RCC 7860 (cell line): ENCODE results near the gene MAN2C1.

ENCODE experiments used
- DNase-seq: peaks from one replicate; pipeline ENCODE4 v3.0.0-alpha.2; 2015; ENCODE audit warnings: low spot score
- FAIRE-seq: peaks from 2 replicates; lab custom pipeline; 2012; peaks lifted over from hg19 to GRCh38; lab: Jason Lieb, UNC

MAN2C1 gene

GRCh38 chr15:75313116-75313845 lies 55.1 kb downstream of the MAN2C1 start:
- no peak for FAIRE-seq
- DNase-seq = no peak

- peak; percentile 86 for FAIRE-seq
- peak; percentile 35 for DNase-seq
Measured at GRCh38 chr15:75312548-75312947, 55.9 kb downstream of the MAN2C1 start.

GRCh38 chr15:75309711-75310110 lies 58.7 kb downstream of the MAN2C1 start:
- FAIRE-seq (no peak), DNase-seq (no peak)

GRCh38 chr15:75307778-75308390 lies 60.5 kb downstream of the MAN2C1 start:
- FAIRE-seq (no peak), DNase-seq (peak; percentile 7)

- no peak for FAIRE-seq
Measured at GRCh38 chr15:75306188-75306587, 62.2 kb downstream of the MAN2C1 start.

More at GRCh38 chr15:75306188-75306587, 62.2 kb downstream of the MAN2C1 start:
- DNase-seq = no peak
